ENCODE data around the gene PLPP3.

DNA sequence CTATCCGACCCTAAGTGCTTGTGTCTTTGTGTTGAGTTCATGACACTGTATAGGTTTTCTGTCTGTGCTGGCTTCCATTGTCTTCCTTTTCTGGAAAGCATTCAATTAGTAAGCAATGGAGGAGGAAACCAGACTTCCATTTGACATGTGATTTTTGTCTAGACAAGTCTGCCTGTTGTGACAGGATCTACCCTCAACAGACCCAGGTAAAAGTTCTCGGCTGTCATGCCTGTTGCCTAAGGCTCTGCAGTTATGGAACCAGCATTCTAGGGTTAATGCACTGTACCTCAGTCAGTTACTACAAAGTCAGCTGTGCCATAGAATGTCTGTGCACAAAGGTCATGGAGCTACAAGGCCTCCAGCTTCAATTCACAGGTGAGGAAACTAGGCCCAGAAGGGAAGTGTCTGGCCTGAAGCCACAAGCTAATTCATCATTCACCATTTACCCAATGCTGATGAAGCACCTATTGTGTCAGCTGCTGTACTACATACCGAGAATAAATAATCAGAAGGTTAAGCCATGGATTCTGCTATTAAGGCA, 72.3 kb downstream of the PLPP3 start:
- TF ChIP-seq POLR2A (IDR thresholded peaks at IDR 0.05) = no peak
- TF ChIP-seq, protein P1, sequence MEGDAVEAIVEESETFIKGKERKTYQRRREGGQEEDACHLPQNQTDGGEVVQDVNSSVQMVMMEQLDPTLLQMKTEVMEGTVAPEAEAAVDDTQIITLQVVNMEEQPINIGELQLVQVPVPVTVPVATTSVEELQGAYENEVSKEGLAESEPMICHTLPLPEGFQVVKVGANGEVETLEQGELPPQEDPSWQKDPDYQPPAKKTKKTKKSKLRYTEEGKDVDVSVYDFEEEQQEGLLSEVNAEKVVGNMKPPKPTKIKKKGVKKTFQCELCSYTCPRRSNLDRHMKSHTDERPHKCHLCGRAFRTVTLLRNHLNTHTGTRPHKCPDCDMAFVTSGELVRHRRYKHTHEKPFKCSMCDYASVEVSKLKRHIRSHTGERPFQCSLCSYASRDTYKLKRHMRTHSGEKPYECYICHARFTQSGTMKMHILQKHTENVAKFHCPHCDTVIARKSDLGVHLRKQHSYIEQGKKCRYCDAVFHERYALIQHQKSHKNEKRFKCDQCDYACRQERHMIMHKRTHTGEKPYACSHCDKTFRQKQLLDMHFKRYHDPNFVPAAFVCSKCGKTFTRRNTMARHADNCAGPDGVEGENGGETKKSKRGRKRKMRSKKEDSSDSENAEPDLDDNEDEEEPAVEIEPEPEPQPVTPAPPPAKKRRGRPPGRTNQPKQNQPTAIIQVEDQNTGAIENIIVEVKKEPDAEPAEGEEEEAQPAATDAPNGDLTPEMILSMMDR (IDR thresholded peaks at IDR 0.05) = no peak

Measured in esophagus squamous epithelium (tissue), 4 donors.